Measurements from ENCODE around the gene CIITA. TPM values are rescaled to one million over a fixed set of nuclear protein-coding genes. Genes with fewer than 3 reads are reported as not detected.
A peak's percentile ranks its signal among the peaks of the same experiment; 100 is the strongest.
"Not testable (repeated sequence)": the region's sequence is repeated elsewhere in the genome, so short reads cannot be mapped to it uniquely, and the experiment has no call there.

CIITA gene
- total RNA-seq, 1 donor from 2014 or later, result 12.2 TPM

- intact Hi-C loops (cut with micrococcal nuclease), result no loop called here
- no peak for DNase-seq
- ATAC-seq, result no peak
These were observed 88.5 kb downstream of the CIITA start for GRCh38 chr16:10965440-10966061.

GRCh38 chr16:10966129-10966528, 89.1 kb downstream of the CIITA start:
- no peak for DNase-seq
- intact Hi-C loops (cut with micrococcal nuclease), result no loop called here
- ATAC-seq, result no peak

GRCh38 chr16:10966559-10966958, 89.6 kb downstream of the CIITA start:
- ATAC-seq; intact Hi-C loops (cut with micrococcal nuclease); DNase-seq: not testable (repeated sequence)

GRCh38 chr16:10967986-10968385, 91.0 kb downstream of the CIITA start:
- DNase-seq (peak; percentile 45), ATAC-seq (peak; percentile 60)
- intact Hi-C loops (cut with micrococcal nuclease), result no loop called here

DNA sequence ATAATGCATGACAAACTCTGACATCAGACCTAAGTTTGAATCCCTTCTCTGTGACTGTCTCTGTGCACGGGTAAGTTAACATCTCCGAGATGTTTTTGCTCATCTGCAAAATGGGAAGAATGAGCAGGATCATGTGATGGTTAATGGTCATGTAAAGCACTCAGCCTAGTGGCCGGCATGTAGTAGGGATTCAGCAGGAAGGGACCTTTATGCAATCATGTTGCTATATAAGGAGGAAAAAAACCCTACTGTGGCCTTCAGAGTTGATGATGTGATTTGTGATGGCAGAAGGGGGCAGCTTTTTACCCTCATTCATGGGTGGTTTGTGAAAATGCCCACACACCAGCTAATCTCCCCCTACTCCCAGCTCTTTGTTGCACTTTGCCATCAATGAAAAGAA, 91.5 kb downstream of the CIITA start:
- no peak for DNase-seq
- intact Hi-C loops (cut with micrococcal nuclease), result no loop called here
- ATAC-seq, result no peak

GRCh38 chr16:10969615-10970014, 92.6 kb downstream of the CIITA start:
- intact Hi-C loops (cut with micrococcal nuclease), result loop anchor here (5.0 to 10.0 kb wide), 2 partner anchors 288 to 385 kb away; partner anchors contain the start of gene SOCS1
- ATAC-seq (no peak), DNase-seq (no peak)

- ATAC-seq (no peak), DNase-seq (no peak)
These were observed 93.1 kb downstream of the CIITA start for GRCh38 chr16:10970065-10970464.

DNA sequence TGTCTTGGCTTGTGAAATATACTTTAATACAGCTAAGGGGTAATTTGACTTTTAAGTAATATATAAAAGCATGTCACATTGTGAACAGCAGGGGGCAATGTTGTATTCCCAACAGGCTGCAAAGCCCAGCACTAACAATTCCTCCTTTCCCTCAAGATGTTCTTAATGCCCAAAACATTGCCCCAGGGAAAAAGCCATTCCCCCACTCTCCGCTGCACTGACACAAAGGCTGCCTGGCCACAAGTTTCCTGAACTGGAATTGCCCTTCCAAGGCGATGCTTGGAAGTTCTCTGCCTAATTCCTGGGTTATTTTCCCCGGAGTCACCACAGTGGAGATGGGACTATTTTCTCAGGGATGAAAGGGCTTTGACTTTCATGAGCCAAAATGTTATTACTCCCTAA, 94.6 kb downstream of the CIITA start:
- DNase-seq (no peak), ATAC-seq (peak; percentile 73)
- intact Hi-C loops (cut with micrococcal nuclease), result loop anchor here (5.0 to 10.0 kb wide), 2 partner anchors 286 to 383 kb away; partner anchors contain the start of gene SOCS1

More at GRCh38 chr16:10970065-10970464, 93.1 kb downstream of the CIITA start:
- intact Hi-C loops (cut with micrococcal nuclease), result loop anchor here (5.0 to 10.0 kb wide), 2 partner anchors 287 to 385 kb away; partner anchors contain the start of gene SOCS1

DNA sequence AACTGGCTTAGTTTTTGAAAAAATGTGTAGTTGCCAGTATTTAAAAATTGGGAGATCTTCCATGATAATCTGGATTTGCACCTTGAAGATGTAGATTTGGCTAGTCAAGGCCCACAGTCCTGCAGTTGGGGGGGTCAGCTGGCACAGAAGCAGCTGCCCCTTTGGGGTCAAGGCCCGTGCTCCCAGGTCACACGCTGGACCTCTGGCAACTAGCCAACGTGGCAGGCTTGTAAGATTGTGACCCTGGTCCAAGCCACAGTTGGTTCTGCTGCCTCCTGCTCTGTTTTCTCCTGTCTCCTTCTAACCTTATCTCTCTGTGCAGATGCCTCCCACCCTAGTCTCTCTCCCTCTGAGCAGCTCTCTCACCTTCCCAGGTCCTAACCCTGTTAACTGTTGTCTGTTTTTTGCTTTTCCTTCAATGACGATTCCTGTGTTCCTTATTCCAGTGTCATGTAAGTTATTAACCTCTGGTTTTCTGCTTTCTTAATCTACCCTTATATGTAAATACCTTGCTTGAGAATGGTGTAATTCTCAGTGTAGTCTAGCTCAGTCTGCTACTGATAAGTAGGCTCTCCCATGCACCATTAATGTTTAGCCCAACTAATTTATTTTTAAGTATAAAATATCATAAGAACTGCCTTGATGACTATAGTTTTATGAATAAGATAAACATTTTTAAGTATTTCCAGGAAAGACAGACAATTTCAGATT, 95.3 kb downstream of the CIITA start:
- intact Hi-C loops (cut with micrococcal nuclease), result loop anchor here (5.0 to 10.0 kb wide), 2 partner anchors 285 to 383 kb away; partner anchors contain the start of gene SOCS1
- no peak for ATAC-seq
- DNase-seq, result no peak

DNA sequence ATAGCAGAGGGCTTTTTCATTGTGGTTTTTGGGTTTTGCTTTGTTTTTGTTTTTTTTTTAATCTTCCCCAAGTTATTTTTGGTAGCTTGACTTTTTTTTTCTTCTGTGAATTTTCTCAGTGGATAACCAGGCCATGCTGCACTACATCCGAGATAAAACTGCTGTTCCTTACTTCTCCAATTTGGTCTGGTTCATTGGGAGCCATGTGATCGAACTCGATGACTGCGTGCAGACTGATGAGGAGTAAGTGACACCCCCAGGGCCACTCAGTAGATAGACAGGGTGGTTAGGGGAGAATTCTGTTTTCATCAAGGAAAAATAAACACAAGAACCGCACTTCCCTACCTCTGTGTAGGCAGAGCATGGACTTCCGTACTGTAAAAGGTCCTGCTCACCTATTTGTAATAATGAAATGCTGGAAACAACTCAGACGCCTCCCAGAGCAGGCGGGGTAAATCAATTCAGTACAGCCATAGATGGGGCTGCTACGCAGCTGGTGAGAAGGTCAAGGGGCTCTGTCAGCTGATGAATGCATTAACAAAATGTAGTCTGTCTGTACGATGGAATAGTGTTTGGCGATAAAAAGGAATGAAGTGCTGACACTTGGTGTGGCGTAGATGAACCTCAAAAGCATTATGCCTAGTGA, 95.9 kb downstream of the CIITA start:
- no peak for ATAC-seq
- no peak for DNase-seq
- intact Hi-C loops (cut with micrococcal nuclease), result loop anchor here (5.0 to 10.0 kb wide), 2 partner anchors 284 to 382 kb away; partner anchors contain the start of gene SOCS1

DNA sequence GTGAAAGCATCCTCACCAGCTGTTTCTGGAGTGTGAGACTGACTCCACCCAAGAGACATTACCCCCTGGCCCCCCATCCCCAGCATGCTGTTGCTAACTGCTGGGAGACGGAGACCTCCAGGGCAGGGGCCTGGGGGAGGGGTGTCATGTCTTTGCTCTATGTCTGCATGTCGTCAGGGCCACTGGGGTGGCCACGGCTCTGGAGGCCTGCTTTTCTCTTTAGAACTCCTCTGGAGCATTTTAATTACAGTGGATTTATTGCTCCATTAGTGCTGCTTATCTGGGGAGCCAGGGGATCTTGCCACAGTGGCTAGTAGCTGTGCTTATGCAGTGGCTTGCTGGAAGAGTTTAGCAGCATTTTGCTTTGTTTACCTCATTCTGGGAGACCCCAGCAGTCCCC, 99.6 kb downstream of the CIITA start:
- ATAC-seq (no peak), DNase-seq (no peak)
- intact Hi-C loops (cut with micrococcal nuclease), result loop anchor here (10.0 kb wide), 1 partner anchor 378 kb away; no protein-coding TSS in a partner anchor

GRCh38 chr16:10978124-10978523, 101.1 kb downstream of the CIITA start:
- ATAC-seq (no peak), DNase-seq (no peak)
- intact Hi-C loops (cut with micrococcal nuclease), result loop anchor here (10.0 kb wide), 1 partner anchor 377 kb away; no protein-coding TSS in a partner anchor

GRCh38 chr16:10978871-10979446, 102.0 kb downstream of the CIITA start:
- DNase-seq (no peak), ATAC-seq (no peak)
- intact Hi-C loops (cut with micrococcal nuclease), result loop anchor here (10.0 kb wide), 1 partner anchor 376 kb away; no protein-coding TSS in a partner anchor

DNA sequence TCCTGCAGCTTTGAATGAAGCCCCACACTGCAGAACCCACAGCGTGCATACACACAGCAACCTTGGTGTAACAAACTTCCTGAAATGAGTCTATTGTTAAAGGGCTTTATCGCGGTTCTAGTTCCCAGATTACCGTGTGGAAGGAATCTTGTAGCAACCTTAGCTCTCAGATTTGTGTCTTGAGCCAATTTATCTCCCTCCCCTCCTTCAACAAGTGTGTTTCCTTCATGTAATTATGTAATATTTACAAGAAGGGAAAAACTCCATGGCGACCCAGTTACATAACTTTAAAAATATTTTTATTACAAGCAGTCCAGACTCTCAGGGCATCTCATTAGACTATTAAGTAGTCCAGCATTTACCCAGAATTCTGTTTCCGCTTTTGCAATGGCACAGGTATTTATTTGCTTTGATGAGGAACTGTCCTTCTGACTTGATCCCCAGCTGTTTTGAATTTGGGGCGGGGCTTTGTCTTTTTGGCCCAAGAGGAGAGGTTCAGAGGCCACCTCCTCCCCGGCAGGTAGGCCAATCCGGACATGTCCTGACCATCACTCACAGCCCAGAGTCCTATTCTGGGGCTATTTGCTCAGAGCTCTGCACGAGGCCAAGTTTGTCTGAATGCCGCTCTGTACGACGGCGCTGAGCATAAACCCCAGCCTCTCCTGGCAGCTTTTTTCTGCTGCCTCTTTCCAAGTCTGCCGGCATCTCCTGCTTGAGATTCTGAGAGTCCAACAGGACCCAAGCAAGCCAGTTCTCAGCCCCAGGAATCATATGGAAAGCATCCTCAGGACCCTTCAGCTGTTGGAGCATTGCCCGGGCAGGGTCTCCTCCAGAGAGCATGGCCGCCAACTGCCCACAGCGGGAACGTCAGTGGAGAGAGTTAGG, 103.0 kb downstream of the CIITA start:
- ATAC-seq (peak; percentile 72), DNase-seq (peak; percentile 49)
- intact Hi-C loops (cut with micrococcal nuclease), result loop anchor here (10.0 kb wide), 1 partner anchor 375 kb away; no protein-coding TSS in a partner anchor

- intact Hi-C loops (cut with micrococcal nuclease), result no loop called here
- DNase-seq (no peak), ATAC-seq (no peak)
These were observed 103.8 kb downstream of the CIITA start for GRCh38 chr16:10980813-10981212.

DNA sequence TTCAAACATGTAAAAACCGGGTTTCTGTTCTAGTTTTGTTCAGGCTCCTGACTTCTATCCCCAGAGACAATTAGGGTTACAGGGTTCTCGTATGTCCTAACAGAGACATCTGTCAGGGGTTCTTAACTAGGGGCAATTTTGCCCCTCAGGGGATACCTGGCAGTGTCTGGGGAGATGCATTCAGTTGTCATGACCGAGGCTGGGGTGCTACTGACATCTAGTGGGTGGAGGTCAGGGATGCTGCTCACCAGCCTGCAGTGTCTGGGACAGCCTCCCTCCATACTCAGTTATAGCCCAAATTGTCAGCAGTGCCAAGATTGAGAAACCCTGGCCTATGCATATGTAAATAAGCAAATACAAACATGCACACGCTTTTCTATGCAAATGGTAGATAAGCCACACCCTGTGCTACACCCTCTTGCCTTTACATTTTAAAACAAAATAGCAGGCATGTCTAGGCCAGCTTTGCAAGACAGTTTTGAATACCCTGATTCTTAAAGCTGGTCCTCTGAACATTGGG, 104.8 kb downstream of the CIITA start:
- DNase-seq, result no peak
- ATAC-seq, result peak; percentile 30
- intact Hi-C loops (cut with micrococcal nuclease), result no loop called here

DNA sequence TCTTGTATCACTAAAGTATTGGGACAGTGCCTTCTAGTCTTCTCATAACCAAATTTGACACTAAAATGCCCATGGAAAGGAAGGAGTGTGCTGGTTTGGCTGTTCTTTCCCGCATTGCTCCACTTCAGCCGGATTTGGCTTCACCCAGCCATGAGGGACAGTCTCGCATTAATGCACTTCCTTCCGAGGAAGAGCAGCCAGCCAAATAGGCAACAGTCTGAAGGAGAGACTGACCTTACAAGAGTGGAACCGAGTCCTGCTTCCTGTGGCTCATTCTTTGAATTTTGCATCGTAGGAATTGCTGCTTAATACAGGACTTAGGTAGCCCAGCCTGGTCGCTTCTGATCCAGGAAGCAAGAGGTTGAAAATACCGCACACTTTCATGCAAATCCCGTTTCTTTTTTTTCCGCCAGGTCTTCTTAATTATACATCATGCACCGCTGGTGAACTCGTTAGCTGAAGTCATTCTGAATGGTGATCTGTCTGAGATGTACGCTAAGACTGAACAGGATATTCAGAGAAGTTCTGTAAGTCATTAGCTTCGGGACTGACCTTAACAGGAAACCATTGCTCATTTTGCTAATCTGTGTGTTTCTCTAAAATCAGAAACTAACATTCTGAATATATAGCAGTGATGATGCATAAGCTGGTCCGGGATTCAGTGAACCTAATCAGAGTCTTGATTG, 105.6 kb downstream of the CIITA start:
- peak; percentile 77 for ATAC-seq
- peak; percentile 52 for DNase-seq
- intact Hi-C loops (cut with micrococcal nuclease), result no loop called here

DNA sequence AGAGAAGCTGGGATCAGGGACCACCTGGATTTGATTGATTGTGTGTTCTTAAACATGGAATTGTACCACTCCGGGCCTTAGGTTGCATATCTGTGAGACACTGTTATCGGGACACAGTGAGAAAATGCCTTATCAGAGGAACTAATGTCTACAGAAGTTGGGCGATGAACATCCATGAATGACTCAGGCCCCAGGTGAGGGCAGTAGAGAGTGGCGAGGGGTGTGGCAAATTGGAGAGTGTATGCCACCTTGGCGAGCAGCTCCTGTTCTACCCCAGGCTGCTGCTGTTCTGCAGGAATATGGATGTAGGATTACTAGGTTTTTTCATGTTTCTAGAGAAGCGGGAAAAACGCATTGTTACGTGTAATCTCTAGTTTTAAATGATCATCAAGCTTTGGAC, 106.2 kb downstream of the CIITA start:
- intact Hi-C loops (cut with micrococcal nuclease), result no loop called here
- no peak for ATAC-seq
- DNase-seq, result no peak
